HG03135 (cell line): ENCODE results near the gene GTF3A.
A peak's percentile ranks its signal among the peaks of the same experiment; 100 is the strongest.

Experiments used
- ATAC-seq: cut with Tn5 transposase; IDR thresholded peaks from one replicate; pipeline ENCODE4 v1.9.1; 2021; ENCODE audit warnings: mild to moderate bottlenecking, moderate library complexity; ENCODE audit not compliant: unreplicated experiment

Gene GTF3A

DNA sequence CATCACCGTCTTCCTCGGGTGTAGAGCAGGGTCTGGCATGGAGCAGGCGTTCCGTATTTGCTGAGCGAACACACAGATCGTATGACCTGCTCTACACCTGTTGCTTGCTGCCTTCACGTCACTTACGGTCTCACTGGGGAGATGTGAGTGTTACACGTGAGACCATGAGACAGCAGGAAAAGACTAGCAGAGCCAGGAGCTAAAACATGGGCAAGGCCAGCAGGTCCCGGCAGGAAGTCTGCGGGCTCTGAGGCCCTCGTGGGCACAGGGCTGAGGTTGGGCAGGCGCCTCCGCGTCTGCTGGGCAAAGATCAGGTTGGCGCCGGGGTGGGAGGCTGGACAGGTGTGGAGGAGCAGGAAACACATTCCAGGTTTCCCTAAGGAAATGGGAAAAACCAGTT lies 19.7 kb upstream of the GTF3A start:
- ATAC-seq = no peak

DNA sequence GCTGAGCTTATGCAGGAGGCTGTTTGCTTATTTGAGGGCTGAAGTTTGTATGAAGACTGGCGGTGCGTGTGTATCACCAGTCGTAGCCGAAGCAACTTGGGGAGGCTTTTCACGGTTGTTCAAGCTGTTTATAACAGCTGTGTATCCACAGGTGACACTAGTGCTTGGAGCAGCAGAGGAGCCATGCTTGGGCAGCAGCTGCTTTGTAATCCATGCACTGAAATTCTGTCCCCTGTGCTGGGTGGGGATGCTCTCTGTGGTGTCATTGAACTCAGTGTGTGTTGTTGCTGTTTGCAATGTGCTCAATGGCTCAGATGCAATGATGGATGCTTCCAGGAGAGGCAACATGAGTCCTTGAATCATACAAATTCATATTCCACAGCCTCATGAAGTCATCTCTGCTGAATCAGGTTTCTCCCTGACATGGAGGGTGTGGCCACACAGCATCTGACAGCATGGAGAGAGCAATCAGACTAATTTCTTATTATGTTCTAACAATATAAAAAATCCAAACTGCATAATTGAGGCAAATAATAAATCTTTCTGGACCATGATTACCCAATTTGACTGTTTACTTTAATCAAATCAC lies 18.8 kb upstream of the GTF3A start:
- no peak for ATAC-seq

- no peak for ATAC-seq
Observed at GRCh38 chr13:27406178-27406939, 18.1 kb upstream of the GTF3A start.

GRCh38 chr13:27408074-27408473 lies 16.3 kb upstream of the GTF3A start:
- ATAC-seq = no peak

DNA sequence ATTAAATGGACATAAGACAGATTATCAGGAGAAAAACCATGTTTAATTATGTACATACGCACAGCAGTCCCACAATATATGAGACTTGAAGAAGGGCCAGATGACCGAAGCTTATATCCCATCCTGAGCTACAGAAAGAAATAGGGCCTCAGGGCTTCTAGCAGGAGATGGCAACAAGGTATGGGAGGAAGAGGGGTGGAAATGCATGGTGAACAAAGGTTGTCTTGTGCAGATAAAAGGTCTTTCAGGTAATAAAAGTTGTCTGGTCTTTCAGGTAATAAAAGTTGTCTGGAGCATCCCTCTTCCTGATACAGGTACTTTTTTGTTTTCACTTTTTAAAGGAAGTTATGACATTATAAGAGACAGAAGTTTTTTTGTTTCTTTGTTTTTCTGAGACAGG lies 15.4 kb upstream of the GTF3A start:
- ATAC-seq = no peak

DNA sequence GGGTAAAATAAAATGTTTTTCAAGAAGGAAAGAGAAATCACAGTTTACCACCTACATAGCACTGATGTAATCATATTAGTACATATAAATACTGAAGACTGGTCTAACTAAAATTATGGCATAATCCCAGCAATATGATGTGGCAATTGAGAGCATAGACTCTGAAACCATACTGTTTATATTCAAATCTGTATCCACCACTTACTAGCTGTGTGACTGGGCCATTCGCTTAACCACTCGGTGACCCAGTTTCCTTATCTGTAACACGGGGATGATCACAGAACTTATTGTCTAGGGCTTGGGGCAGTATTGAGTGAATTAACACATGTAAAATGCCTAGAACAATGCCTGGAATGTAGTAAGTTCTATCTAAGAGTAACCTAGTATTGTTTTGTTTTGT lies 13.1 kb upstream of the GTF3A start:
- no peak for ATAC-seq

DNA sequence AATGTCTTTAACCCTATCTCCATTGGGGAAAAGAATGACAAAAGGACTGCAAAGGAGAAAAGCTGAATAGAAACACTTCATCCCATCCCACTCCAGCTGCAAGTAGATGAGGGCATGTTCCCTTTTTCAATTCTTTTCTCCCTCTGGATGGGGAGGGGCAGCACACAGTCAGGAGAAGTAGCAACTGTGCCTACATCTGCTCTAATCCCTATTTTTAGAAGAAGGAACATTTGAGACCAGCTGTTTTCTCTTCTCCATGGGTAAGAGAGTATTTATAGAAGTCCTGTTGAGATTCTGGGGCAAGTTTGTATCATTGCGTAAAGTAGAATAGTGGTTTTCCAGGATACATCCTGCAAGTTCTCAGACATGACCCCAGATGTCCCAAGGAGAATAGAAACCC lies 9.3 kb upstream of the GTF3A start:
- ATAC-seq = no peak

DNA sequence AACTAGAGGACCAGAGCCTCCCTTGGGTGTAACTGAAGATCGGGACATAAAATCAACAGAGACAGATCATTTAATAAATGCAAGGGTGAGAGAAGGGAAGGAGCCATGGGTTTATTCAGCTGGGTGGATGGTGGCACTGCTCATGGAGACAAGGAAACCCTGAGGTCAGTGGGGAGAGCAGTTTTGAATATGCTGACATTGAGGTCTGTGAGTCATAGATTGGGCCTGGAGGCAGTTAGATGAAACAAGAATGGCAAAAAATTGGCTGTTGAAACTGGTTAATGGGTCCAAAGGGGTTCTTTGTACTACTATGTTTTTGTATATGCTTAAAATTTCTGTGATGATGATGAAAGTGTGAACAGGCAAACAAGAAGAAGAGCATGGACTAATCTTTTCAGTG lies 5.1 kb upstream of the GTF3A start:
- no peak for ATAC-seq

GRCh38 chr13:27421101-27421871 lies 3.1 kb upstream of the GTF3A start:
- no peak for ATAC-seq

GRCh38 chr13:27423333-27423732 lies 1.1 kb upstream of the GTF3A start:
- no peak for ATAC-seq

GRCh38 chr13:27425158-27425917 lies 919 bp downstream of the GTF3A start:
- peak; percentile 9 for ATAC-seq

DNA sequence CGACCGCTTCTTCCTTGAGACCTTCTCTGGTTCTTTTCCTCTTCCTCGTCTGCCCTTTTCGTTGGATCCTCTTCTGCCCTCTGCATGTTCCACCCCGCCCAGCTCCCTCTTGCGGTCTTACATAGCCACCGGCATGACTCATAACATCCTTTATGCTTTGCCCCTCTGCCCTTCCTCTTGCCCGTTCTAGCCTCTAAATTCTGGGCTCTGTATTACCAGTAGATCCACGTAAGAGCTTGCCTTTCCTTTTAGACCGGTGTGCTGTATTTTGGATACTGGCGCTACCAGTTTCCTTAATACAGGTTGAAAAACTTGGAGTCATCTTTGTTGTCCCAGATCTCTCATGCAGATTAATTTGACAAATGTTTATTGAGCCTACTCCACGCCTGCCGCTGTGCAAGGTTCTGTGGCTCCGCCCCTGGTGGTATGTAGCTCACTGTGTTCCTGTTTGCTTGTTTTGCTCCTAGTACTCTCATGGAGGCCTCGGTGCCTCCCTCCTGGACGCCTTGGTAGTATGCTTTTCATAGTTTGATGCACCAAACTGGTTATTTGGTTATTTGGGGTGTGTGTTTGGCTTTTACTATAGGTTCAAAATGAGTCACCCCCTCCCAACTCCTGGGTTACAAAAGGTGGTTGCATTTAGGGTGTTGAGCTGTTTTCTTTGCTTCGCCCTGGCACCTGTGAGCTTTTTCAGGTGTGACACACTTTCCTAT lies 1.7 kb downstream of the GTF3A start:
- peak; percentile 56 for ATAC-seq

DNA sequence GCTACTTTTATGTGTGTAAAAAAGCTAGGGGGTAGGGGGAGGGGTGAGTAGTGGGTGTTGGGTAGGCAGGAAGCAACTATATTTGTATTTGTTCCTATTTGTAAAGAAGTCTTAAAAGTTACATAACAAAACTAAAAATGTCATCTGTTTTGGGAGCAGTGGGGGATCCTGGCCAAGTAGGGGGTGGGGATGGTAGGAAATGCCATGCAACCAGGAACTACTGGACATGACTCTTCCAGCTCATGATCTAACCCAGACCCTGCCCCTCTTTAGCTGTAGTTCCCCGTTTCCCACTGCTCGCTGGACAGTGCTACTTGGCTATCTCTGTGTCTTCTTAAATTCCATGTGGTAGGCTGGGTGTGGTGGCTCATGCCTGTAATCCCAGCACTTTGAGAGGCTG lies 3.2 kb downstream of the GTF3A start:
- no peak for ATAC-seq

DNA sequence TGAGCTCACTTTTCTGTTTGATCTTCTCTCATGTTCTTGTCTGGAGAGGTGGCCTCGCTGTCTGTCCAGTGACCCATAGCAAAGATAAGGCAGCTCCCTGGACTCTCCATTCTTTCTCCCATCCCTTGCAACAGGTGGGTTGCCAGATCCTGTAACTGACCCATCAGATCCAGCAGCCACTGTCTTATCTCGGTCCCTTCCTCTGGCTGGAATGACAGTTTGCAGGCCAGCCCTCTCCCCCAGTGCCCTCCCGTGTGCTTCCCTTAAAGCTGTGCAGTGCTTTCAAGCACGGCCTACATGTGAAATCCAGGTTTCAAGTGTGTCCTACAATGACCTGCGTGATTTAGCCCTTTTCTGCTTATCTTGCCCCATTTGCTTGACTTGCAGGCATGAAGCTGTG lies 3.7 kb downstream of the GTF3A start:
- ATAC-seq = no peak

DNA sequence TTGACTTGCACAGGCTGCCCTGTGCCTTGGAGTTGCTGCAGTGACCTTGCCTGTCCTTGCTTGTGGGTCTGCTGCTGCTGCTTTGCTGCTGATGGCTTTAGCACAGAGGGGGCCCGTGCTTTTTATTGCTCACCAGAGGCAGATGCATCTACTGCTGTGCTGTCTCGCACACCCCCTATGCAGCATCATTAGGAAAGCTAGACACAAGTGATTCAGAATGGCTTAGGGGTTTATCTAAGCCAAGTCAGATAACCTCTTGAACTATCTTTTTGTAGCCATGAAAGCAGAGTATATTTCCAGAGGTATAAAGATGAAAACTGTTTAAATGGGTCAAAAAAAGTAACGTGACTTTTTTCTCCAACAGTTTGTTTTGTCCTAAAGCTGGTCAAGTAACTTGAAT lies 7.8 kb downstream of the GTF3A start:
- no peak for ATAC-seq

GRCh38 chr13:27432611-27433210 lies 8.3 kb downstream of the GTF3A start:
- ATAC-seq = no peak

- ATAC-seq = no peak
Observed at GRCh38 chr13:27437126-27437525, 12.7 kb downstream of the GTF3A start.

- no peak for ATAC-seq
Observed at GRCh38 chr13:27440408-27440807, 16.0 kb downstream of the GTF3A start.

DNA sequence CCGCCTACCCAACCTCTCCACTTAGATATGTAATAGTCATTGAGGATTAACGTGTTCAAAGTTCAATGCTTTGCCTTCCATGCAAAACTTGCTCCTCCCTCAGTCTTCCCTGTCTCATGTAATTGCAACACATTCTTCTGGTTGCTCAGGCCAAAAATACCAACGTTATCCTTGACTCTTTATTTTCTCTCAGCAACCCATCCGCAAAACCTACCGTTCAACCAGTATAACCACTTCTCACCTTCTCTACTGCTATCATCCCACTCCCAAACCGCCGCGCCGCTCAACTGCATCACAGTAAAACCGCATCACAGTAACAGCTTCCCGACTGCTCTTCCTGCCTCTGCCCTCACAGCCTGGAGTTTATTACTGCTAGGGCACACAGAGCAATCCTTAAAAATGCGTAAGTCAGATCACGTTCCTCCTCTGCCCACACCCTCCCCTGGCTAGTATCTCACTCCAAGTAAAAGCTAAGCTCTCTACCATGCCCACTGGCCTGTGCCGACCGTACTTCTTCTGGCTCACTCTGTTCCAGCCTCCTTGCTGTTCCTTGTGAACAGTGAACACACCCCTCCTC lies 17.7 kb downstream of the GTF3A start:
- no peak for ATAC-seq

GRCh38 chr13:27442797-27443196 lies 18.4 kb downstream of the GTF3A start:
- ATAC-seq = no peak
